ENCODE results near the gene HKDC1. TPM values are rescaled to one million over a fixed set of nuclear protein-coding genes. Genes with fewer than 3 reads are reported as not detected.
A peak's percentile ranks its signal among the peaks of the same experiment; 100 is the strongest.

Gene HKDC1
- total RNA-seq, 4 donors from 2014 or later = 0.06 to 1.5 (median 0.17) TPM; not detected in 1

DNA sequence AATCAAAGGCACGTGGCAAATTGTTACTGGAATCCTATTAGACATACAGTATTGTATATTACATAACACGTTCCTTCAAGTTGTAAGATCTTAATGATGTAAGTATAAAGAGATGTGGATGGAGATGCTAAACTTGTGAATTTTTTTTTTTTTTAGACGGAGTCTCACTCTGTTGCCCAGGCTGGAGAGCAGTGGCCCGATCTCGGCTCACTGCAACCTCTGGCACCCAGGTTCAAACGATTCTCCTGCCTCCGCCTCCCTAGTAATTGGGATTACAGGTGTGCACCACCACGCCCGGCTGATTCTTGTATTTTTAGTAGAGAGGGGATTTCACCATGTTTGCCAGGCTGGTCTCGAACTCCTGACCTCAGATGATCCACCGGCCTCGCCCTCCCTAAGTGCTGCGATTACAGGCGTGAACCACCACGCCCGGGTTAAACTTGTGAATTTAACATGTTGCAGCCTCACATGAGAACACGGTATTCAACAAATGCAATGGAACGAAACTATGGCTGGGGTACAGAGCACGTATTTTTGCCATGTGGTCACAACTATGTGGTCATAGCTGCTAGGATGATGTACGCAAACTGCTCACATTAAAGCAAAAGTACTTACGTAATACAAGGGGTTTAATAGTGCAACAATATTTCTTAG is 40.9 kb upstream of the HKDC1 start:
- intact Hi-C loops (cut with DNase I) = no loop called here
- DNase-seq (ENCODE audit: extremely low spot score) = no peak
- H3K9me3 ChIP-seq = no peaks in the 10 kb centered on the region
- TF ChIP-seq, protein P1, sequence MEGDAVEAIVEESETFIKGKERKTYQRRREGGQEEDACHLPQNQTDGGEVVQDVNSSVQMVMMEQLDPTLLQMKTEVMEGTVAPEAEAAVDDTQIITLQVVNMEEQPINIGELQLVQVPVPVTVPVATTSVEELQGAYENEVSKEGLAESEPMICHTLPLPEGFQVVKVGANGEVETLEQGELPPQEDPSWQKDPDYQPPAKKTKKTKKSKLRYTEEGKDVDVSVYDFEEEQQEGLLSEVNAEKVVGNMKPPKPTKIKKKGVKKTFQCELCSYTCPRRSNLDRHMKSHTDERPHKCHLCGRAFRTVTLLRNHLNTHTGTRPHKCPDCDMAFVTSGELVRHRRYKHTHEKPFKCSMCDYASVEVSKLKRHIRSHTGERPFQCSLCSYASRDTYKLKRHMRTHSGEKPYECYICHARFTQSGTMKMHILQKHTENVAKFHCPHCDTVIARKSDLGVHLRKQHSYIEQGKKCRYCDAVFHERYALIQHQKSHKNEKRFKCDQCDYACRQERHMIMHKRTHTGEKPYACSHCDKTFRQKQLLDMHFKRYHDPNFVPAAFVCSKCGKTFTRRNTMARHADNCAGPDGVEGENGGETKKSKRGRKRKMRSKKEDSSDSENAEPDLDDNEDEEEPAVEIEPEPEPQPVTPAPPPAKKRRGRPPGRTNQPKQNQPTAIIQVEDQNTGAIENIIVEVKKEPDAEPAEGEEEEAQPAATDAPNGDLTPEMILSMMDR (IDR thresholded peaks at IDR 0.05) = no peak
- TF ChIP-seq EP300 (IDR thresholded peaks at IDR 0.05) (no peak), POLR2A (IDR thresholded peaks at IDR 0.05; ENCODE audit: low read depth) (no peak), POLR2AphosphoS5 (IDR thresholded peaks at IDR 0.05) (no peak)
- WGBS = 39% methylated on average over 21 of the region's 21 CpGs
- no peaks in the 10 kb centered on the region for H3K27me3 ChIP-seq
- peaks cover 31 to 38% (median 33%) of the 10 kb centered on the region in 4 donors for H3K4me1 ChIP-seq
- H3K27ac ChIP-seq (replicated peaks in 1 of 4) = peak overlapping the region; percentile 82 to 92 (median 87)
- H3K4me3 ChIP-seq = peak overlapping the region; percentile 75 to 97 (median 84)
- H3K36me3 ChIP-seq = peaks cover 0 to 15% (median 7%) of the 10 kb centered on the region in 4 donors

DNA sequence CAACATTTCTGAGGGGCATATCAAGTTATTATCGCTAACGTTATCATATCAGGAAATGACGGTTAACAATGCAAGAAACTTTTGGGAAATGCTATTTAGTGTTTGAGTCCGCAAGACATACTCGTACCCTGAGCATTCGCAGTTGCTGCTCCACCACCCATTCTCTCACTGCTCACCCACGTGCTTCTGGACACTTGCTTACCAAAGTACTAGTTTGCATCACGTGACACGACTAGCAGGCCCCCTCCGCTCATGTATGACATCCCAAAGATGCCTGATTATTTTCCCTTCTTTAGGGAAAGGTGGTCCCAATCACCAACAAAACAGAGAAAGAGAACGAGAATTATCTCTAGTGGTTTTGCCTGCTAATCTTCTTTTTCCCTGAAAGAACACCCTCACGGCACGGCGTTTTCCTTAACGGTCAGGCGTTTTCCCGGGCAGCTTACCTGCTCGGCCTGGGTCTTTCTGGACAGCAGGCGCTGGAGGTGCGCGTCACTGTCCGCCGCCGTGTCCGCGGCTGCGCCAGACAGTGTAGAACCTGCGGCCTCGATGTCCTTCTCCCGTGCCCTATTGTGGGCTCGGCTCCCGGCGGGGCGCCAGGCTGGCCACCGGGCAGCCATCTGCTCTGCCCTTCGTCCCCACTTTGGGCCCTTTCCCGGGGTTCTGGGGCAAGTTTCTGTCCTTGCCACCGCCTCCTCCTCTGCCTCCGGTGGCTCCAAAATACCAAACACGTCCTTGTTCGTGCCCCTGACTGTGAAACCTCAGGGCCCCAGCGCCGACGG is 40.2 kb upstream of the HKDC1 start, which contains the start of gene SUPV3L1:
Gene SUPV3L1 (plus strand): TSS at position 492 of the 782 bp plus-strand sequence. CDS start 58 bp downstream, at position 550.
- Histone ChIP-seq H3K27ac (replicated peaks in 1 of 4) (peak within 1 kb of the TSS; percentile 82 to 92 (median 87)), H3K9me3 (no peaks in the 10 kb centered on the region), H3K27me3 (no peaks in the 10 kb centered on the region), H3K4me1 (peaks cover 31 to 38% (median 33%) of the 10 kb centered on the region in 4 donors), H3K4me3 (peak within 1 kb of the TSS; percentile 75 to 97 (median 84)), H3K36me3 (peaks cover 0 to 20% (median 7%) of the 10 kb centered on the region in 4 donors)
- under 1% methylated on average over 40 of the region's 44 CpGs for WGBS
- intact Hi-C loops (cut with DNase I) = loop anchor here (5.0 to 10.0 kb wide), 2 partner anchors 58 to 195 kb away; partner anchors contain the start of genes KIFBP and VPS26A
- TF ChIP-seq POLR2A (IDR thresholded peaks at IDR 0.05; ENCODE audit: low read depth) (peak; percentile 81), EP300 (IDR thresholded peaks at IDR 0.05) (no peak), POLR2AphosphoS5 (IDR thresholded peaks at IDR 0.05) (peak; percentile 92 to 95)
- TF ChIP-seq, protein P1 (IDR thresholded peaks at IDR 0.05) = peak in 1 of 3 experiments; percentile 19
- DNase-seq (ENCODE audit: extremely low spot score) = peak; percentile 97

DNA sequence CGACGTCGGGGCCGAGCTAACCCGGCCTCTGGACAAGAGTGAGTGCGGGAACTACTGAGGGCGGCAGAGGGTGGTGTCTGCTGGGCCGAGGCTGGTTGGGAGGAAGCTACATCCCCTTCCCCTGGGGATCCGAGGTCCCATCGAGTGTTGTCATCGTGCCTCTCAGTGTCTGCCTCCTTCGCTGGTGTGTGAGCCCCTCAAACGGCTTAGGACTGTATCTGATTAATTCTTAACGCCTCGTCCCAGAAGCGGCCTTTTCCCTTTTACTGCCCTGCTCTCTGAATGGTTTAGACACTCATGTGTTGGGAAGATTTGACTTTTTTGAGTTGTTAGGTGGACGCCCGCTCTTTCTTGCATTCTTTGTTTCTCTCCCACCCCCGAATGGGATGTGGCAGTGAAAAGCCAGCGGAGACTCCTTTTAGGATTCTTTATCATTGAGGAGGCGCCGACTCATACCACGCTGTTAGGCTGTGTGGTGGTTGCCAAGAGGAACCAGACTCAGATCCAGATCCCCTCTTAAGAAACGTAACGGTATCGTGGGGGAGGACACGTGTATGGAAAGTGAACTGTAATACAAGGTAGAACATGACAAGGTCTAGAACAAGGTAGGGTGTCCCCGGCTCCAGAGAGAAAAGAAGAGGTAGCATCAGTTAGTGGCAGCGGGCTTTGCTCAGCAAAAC is 39.5 kb upstream of the HKDC1 start:
- intact Hi-C loops (cut with DNase I) = loop anchor here (5.0 to 10.0 kb wide), 2 partner anchors 58 to 196 kb away; partner anchors contain the start of genes KIFBP and VPS26A
- 6% methylated on average over 18 of the region's 29 CpGs for WGBS
- H3K27ac ChIP-seq (replicated peaks in 1 of 4) = peak overlapping the region; percentile 82 to 92 (median 87)
- peaks cover 31 to 38% (median 33%) of the 10 kb centered on the region in 4 donors for H3K4me1 ChIP-seq
- H3K4me3 ChIP-seq = peak overlapping the region; percentile 75 to 97 (median 84)
- H3K27me3 ChIP-seq = no peaks in the 10 kb centered on the region
- TF ChIP-seq, protein P1 (IDR thresholded peaks at IDR 0.05) = no peak
- no peak for TF ChIP-seq EP300 (IDR thresholded peaks at IDR 0.05)
- TF ChIP-seq POLR2AphosphoS5 (IDR thresholded peaks at IDR 0.05) = no peak
- TF ChIP-seq POLR2A (IDR thresholded peaks at IDR 0.05; ENCODE audit: low read depth) = no peak
- H3K9me3 ChIP-seq = no peaks in the 10 kb centered on the region
- peaks cover 1 to 23% (median 7%) of the 10 kb centered on the region in 4 donors for H3K36me3 ChIP-seq
- DNase-seq (ENCODE audit: extremely low spot score) = no peak

GRCh38 chr10:69181433-69181832 is 38.7 kb upstream of the HKDC1 start:
- no peak for DNase-seq (ENCODE audit: extremely low spot score)
- intact Hi-C loops (cut with DNase I) = loop anchor here (5.0 to 10.0 kb wide), 2 partner anchors 59 to 197 kb away; partner anchors contain the start of genes KIFBP and VPS26A
- peak overlapping the region; percentile 75 to 97 (median 84) for H3K4me3 ChIP-seq
- H3K36me3 ChIP-seq = peaks cover 9 to 30% (median 14%) of the 10 kb centered on the region in 4 donors
- H3K9me3 ChIP-seq = no peaks in the 10 kb centered on the region
- no peaks in the 10 kb centered on the region for H3K27me3 ChIP-seq
- H3K4me1 ChIP-seq = peaks cover 31 to 38% (median 33%) of the 10 kb centered on the region in 4 donors
- H3K27ac ChIP-seq (replicated peaks in 1 of 4) = peak overlapping the region in 2 of 4 donors; percentile 85 to 89
- WGBS = 71% methylated on average over 1 of the region's 1 CpG
- no peak for TF ChIP-seq EP300 (IDR thresholded peaks at IDR 0.05)
- TF ChIP-seq, protein P1 (IDR thresholded peaks at IDR 0.05) = no peak
- no peak for TF ChIP-seq POLR2A (IDR thresholded peaks at IDR 0.05; ENCODE audit: low read depth)
- TF ChIP-seq POLR2AphosphoS5 (IDR thresholded peaks at IDR 0.05) = no peak

Measured in esophagus muscularis mucosa (tissue), 4 donors.